Tracheal epithelial cell (primary cell): Measurements from ENCODE around the gene CDH5. TPM values are rescaled to one million over a fixed set of nuclear protein-coding genes. Genes with fewer than 3 reads are reported as not detected.

Source experiments
- total RNA-seq: library from RNA; depleted of rRNA; stranded (reverse); fragments of >200 nt; gene quantifications from 2 replicates; pipeline ENCODE4 v1.2.1, GENCODE V29; 2014

CDH5 gene, protein sequence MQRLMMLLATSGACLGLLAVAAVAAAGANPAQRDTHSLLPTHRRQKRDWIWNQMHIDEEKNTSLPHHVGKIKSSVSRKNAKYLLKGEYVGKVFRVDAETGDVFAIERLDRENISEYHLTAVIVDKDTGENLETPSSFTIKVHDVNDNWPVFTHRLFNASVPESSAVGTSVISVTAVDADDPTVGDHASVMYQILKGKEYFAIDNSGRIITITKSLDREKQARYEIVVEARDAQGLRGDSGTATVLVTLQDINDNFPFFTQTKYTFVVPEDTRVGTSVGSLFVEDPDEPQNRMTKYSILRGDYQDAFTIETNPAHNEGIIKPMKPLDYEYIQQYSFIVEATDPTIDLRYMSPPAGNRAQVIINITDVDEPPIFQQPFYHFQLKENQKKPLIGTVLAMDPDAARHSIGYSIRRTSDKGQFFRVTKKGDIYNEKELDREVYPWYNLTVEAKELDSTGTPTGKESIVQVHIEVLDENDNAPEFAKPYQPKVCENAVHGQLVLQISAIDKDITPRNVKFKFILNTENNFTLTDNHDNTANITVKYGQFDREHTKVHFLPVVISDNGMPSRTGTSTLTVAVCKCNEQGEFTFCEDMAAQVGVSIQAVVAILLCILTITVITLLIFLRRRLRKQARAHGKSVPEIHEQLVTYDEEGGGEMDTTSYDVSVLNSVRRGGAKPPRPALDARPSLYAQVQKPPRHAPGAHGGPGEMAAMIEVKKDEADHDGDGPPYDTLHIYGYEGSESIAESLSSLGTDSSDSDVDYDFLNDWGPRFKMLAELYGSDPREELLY
- total RNA-seq = 0.43 and 0.48 TPM in 2 replicates

DNA sequence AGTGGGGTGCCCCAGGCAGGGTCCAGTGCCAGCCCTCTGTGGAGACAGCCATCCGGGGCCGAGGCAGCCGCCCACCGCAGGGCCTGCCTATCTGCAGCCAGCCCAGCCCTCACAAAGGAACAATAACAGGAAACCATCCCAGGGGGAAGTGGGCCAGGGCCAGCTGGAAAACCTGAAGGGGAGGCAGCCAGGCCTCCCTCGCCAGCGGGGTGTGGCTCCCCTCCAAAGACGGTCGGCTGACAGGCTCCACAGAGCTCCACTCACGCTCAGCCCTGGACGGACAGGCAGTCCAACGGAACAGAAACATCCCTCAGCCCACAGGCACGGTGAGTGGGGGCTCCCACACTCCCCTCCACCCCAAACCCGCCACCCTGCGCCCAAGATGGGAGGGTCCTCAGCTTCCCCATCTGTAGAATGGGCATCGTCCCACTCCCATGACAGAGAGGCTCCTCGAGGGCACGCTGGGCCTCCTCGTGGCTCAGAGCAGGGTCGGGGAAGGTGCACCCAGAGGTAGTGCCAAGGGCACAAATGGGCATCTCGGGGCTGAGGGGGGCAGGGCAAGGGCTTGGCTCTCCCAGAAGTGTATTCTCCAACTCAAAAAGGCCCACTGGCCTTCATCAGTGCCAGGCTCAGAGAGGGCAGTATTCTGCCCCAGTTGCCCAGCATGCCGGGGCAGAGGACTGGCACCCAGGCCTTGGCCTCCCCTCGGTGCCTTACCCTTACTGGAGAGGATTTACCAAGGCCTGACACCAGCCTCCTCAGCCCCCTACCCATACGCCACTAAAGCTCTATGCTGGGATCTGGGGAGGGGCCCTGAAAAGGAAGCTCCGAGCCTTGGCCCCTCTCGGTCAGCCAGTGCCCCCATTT lies at the start of gene CDH5:
CDH5 (plus strand) TSS at position 259 of the 867 bp plus-strand sequence. CDS start 12,647 bp downstream, outside the sequence.

DNA sequence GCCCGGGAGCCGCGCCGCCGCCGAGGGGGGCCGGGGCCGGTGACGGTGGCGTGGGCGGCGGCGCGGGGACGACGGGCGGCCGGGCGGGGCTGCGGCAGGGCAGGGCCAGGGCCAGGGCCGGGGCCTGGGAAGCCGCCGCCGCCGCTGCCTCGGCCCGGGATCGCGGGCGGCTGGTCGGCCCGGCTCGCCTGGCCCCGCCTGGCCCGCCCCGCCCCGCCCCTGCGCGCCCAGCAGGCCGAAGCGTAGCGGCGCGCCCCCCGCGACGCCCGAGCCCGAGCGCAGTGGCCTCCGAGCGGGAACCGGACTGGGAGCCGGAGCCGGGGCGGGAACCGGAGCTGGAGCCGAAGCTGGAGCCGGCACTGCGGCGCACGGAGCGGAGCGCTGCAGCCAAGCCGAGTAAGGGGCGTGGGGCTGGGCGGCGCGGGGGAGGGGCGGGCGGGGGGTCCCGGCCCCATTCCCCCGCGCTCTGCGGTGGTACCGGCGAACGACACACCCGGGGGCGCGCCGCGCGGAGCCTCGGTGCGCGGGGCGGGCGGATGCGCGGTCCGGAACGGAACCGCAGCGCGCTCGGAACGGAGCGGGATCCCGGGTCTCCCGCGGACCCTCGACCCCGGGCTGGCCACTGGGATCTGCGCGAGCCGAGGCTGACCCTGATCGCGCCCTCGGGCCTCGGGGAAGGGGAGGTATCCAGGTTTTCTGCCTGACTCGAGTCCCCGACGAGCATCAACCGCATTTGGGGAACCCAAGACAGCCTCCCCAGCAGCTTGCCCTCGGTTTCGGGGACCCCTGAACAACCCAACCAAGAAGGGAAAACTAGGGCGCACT lies 60.8 kb downstream of the CDH5 start, which contains the start of gene BEAN1:
BEAN1 (plus strand) TSS at position 260 of the 825 bp plus-strand sequence. CDS start 10,382 bp downstream, outside the sequence.

Other genes starting within 250 kb of the CDH5 start
- 0.96 TPM in 1 of 2 replicates, not detected in the other for gene BEAN1, start 60.6 kb downstream of the CDH5 start, total RNA-seq
- 14.7 and 21.4 TPM in 2 replicates for gene TK2, start 183.4 kb downstream of the CDH5 start, total RNA-seq
- 16.4 and 72.1 TPM in 2 replicates for gene CKLF, start 185.9 kb downstream of the CDH5 start, total RNA-seq
- gene CMTM1, start 199.7 kb downstream of the CDH5 start, total RNA-seq = 1.7 TPM in 1 of 2 replicates, not detected in the other
- gene CMTM2, start 212.8 kb downstream of the CDH5 start, total RNA-seq = not detected in 2 replicates
- 0.43 and 15.9 TPM in 2 replicates for gene CMTM3, start 238.0 kb downstream of the CDH5 start, total RNA-seq